HT1080 (cell line): Measurements from ENCODE around the gene ACER2. TPM values are rescaled to one million over a fixed set of nuclear protein-coding genes. Genes with fewer than 3 reads are reported as not detected.

Experiments
- DNase-seq: peaks from one replicate; pipeline ENCODE4 v3.0.0-alpha.2; 2015; ENCODE audit warnings: low read depth
- total RNA-seq: library from RNA; depleted of rRNA; stranded (reverse); fragments of >200 nt; shearing (Covaris generic); gene quantifications from 2 replicates; pipeline ENCODE4 v1.2.3, GENCODE V29; 2014; rRNA removed

The ACER2 gene
- total RNA-seq, 1 experiment from 2014 or later, result 2.4 TPM

- DNase-seq, result no peak
Measured at GRCh38 chr9:19484699-19485098, 75.9 kb downstream of the ACER2 start.

- DNase-seq, result no peak
Measured at GRCh38 chr9:19485193-19485592, 76.4 kb downstream of the ACER2 start.

GRCh38 chr9:19486803-19487202 is 78.0 kb downstream of the ACER2 start:
- no peak for DNase-seq

- no peak for DNase-seq
Measured at GRCh38 chr9:19488721-19489120, 79.9 kb downstream of the ACER2 start.

- DNase-seq, result no peak
Measured at GRCh38 chr9:19490269-19490668, 81.5 kb downstream of the ACER2 start.

GRCh38 chr9:19490828-19491227 is 82.0 kb downstream of the ACER2 start:
- no peak for DNase-seq

- DNase-seq, result no peak
Measured at GRCh38 chr9:19492775-19493173, 84.0 kb downstream of the ACER2 start.

- DNase-seq, result peak; percentile 68
Measured at GRCh38 chr9:19493174-19493811, 84.5 kb downstream of the ACER2 start.

- DNase-seq, result no peak
Measured at GRCh38 chr9:19493876-19494275, 85.1 kb downstream of the ACER2 start.

- DNase-seq, result no peak
Measured at GRCh38 chr9:19495186-19496028, 86.6 kb downstream of the ACER2 start.

- DNase-seq, result no peak
Measured at GRCh38 chr9:19496321-19497050, 87.7 kb downstream of the ACER2 start.

GRCh38 chr9:19497276-19497675 is 88.5 kb downstream of the ACER2 start:
- no peak for DNase-seq

GRCh38 chr9:19498015-19498414 is 89.2 kb downstream of the ACER2 start:
- DNase-seq, result no peak

Other genes with a start within 250 kb of the ACER2 start
- gene DENND4C, start 178.3 kb upstream of the ACER2 start, total RNA-seq, result 14.9 and 19.5 TPM in 2 replicates
- 2,520 and 2,625 TPM in 2 replicates for gene RPS6, start 28.8 kb upstream of the ACER2 start, total RNA-seq